NOMO-1 (cell line): Measurements from ENCODE around the gene FITM1.

Experiments used
- DNase-seq, 2 experiments: peaks; one replicate each; lab custom pipeline; 2025; ENCODE audit not compliant: unreplicated experiment in 2 of 2; lab: John Stamatoyannopoulos, UW

The FITM1 gene

GRCh38 chr14:24159777-24160498 lies 29.5 kb downstream of the FITM1 start:
- no peak for DNase-seq

DNA sequence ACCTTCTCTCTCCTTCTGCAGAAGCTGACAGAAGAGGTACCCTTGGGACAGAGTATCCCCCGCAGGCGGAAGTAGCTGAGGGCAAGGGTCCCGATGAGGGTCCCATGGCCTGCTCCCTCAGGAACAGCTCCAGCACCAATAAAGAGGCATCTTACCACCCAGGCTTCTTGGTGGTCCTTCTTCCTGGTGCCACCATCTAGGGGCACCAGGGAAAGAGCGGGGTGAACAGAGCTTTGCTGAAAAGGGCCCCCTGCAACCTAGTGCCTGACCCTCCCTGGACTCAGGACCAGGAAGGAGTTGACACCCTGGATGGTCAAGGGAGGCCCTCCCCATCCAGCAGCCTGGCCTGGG lies 30.0 kb downstream of the FITM1 start:
- no peak for DNase-seq

DNA sequence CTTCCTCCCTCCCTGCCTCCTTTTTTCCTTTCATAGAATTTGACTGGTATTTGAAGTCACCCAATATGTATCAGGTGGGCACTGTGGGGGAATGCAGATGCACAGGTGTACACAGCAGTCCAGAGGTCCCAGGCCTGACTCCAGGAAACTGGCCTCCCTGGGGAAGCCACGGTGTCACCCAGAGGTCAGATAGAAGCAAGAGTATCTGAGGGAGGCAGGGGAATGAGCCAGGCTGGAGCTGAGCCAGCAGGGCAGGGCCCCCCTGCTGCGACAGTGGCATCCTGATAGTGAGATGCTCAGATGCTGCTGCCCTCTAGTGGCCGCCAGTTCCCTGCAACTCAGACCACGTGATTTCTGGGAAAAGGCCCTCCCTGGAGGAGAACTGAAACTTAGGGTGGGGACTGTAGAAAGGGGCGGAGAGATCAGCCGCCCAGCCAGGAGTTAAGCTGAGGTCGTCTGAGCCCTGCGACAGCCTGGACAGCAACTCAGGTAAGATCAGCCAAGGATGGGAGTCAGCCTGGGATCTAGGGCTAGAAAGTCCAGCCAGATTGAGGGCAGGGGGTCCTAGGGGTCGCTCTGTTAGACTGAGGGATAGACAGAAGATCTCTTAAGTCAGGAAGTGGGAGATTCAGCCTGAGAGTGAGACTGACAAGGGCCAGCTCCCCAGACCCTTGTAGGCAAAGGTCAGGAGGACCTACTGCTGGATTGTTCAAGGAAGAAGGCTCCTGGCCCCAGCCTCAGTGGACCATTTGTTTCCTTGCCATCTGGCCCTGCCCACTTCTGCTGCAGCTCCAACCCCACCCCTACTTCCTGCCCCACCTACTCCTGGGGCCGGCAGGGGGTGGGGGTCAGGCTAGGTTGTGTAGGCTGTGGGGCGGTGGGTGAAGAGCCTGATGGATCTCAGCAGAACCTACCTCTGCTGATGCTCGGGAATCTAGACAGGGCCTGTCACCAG lies 30.7 kb downstream of the FITM1 start, which contains the start of gene IRF9:
IRF9 (plus strand) TSS at position 416 of the 955 bp plus-strand sequence. CDS start 880 bp downstream, outside the sequence.
- peak; percentile 96 to 97 for DNase-seq

DNA sequence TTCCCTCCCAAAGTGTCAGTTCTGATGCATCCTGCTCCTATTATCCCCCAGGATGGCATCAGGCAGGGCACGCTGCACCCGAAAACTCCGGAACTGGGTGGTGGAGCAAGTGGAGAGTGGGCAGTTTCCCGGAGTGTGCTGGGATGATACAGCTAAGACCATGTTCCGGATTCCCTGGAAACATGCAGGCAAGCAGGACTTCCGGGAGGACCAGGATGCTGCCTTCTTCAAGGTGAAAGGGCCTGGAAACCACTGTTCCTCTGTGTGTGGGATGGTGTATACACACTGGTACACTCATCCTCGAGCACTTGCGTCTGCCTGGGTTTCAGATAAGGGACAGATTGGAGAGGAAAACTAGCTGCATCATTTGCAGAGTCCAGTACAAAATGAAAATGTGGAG lies 31.6 kb downstream of the FITM1 start:
- no peak for DNase-seq

DNA sequence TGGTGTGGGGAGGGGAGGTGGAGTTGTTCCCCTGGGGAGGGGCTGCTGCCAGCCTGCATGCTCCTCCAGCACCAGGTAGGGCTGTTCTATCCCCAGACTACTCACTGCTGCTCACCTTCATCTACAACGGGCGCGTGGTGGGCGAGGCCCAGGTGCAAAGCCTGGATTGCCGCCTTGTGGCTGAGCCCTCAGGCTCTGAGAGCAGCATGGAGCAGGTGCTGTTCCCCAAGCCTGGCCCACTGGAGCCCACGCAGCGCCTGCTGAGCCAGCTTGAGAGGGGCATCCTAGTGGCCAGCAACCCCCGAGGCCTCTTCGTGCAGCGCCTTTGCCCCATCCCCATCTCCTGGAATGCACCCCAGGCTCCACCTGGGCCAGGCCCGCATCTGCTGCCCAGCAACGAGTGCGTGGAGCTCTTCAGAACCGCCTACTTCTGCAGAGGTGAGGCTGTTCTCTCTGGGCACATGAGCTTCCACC lies 34.1 kb downstream of the FITM1 start:
- no peak for DNase-seq

DNA sequence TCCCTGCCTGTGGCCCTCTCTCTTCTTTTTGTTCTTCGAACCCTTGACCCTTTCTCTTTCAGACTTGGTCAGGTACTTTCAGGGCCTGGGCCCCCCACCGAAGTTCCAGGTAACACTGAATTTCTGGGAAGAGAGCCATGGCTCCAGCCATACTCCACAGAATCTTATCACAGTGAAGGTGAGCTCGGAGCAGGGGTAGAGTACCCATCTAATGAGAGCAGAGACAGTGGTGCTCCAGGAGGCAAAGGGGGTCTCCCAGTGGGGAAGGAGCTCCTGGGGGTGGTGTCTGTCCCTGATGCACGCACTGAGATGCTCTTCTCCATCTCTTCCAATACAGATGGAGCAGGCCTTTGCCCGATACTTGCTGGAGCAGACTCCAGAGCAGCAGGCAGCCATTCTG lies 35.3 kb downstream of the FITM1 start:
- no peak for DNase-seq

GRCh38 chr14:24167469-24168114 lies 37.1 kb downstream of the FITM1 start:
- peak in 1 of 2 experiments; percentile 1 for DNase-seq

GRCh38 chr14:24171422-24172260 lies 41.2 kb downstream of the FITM1 start, which contains the start of gene REC8:
REC8 (plus strand) TSS chr14:24172080; CDS start chr14:24172553, 473 bp downstream.
- DNase-seq: no peak

DNA sequence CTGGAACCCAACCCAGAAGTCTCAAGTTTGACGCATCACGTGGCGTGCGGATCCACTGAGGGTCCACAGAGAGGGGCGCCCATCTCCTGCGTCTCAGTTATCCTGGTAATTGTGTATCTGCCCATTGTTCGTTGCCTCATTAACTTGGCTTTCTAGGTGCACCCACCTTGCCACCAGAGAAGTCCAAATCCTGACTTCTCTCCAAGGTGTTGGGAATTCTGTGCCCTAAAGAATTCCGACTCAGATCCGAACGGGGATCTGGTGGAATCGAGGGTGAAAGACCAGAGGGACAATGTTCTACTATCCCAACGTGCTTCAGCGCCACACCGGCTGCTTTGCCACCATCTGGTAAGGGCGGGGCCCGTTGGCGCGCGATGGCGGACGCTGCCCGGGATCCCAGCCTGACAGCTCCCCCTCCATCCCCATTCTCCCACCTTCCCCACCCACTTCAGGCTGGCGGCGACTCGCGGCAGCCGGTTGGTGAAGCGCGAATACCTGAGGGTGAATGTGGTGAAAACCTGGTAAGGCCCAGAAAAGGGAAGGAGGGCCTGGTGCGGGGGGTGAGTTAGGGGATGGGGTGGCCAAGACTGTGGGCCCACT lies 41.9 kb downstream of the FITM1 start:
- DNase-seq: no peak

- no peak for DNase-seq
Observed at GRCh38 chr14:24172871-24173281, 42.4 kb downstream of the FITM1 start.

- no peak for DNase-seq
Observed at GRCh38 chr14:24176599-24176998, 46.1 kb downstream of the FITM1 start.

- no peak for DNase-seq
Observed at GRCh38 chr14:24177041-24177825, 46.8 kb downstream of the FITM1 start.

GRCh38 chr14:24177891-24178290 lies 47.4 kb downstream of the FITM1 start:
- DNase-seq: no peak

- no peak for DNase-seq
Observed at GRCh38 chr14:24178399-24179178, 48.1 kb downstream of the FITM1 start.

- DNase-seq: no peak
Observed at GRCh38 chr14:24179294-24179960, 49.0 kb downstream of the FITM1 start.

DNA sequence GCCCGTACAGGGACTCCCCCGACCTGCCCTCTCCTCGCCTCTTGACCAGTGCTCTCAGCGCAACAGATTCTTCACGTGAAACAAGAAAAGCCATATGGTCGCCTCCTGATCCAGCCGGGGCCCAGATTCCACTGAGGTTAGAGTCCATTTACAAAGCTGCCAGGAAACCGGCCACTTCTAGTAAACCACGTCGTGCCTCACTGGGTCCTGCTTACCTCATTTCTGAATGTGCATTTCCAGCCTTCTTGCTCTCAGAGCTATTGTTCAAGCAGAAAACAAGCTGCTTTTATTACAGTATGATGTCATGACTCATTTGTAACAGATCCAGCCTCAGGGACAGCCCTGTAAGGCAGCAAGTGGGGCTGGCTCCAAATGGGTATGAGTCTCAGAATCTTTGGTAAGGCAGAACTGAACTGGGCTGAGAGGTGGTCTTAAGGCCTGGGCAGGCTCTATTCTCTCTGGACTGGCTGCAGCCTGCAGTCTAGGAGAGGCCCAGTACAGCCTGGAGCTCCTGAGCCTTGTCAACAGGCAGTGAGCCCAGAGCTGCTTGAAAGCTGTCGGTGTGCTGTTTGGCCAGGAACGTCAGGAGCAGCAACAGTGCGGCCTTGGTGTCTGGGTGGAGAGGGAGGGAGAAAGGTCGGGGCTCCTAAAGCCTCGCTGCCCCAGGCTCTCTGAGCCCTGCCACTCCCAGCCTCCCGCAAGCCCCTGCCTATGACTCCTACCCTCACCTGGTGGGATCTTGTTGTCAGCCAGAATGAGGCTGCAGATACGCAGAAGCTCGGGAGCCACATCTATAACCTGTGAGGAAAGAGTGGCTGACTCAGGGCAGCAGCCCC lies 49.7 kb downstream of the FITM1 start:
- no peak for DNase-seq
